ENCODE measurements around the gene LIN52.

LIN52 gene

GRCh38 chr14:74219277-74220205, 134.8 kb downstream of the LIN52 start:
- Histone ChIP-seq H3K9me3 (ENCODE audit: insufficient read depth, low read length, severe bottlenecking) (no peaks in the 10 kb centered on the region), H3K4me1 (ENCODE audit: insufficient read depth, low read length) (0 out of 2 replicates have a peak, but pooled peaks cover 5% of the 10 kb centered on the region), H3K79me2 (ENCODE audit: insufficient read depth, low read length) (no peaks in the 10 kb centered on the region), H2AFZ (ENCODE audit: low read depth, low read length) (no peak overlapping the region), H3K9ac (ENCODE audit: low read depth, low read length) (no peak overlapping the region), H3K4me3 (ENCODE audit: low read depth in 1 of 2, low read length in 2 of 2) (no peak overlapping the region), H3K27me3 (ENCODE audit: insufficient read depth, low read length, poor library complexity) (peaks cover 11% of the 10 kb centered on the region), H3K4me2 (ENCODE audit: insufficient read depth, low read length) (no peak overlapping the region), H3K36me3 (ENCODE audit: insufficient read depth, low read length) (no peaks in the 10 kb centered on the region), H3K27ac (ENCODE audit: low read length) (no peak overlapping the region), H4K20me1 (ENCODE audit: insufficient read depth, low read length) (0 out of 2 replicates have a peak, but pooled peaks cover 5% of the 10 kb centered on the region)
- ATAC-seq (ENCODE audit: insufficient read depth, low read depth) (no peak), DNase-seq (no peak)
- TF ChIP-seq EZH2 (IDR thresholded peaks at IDR 0.05; ENCODE audit: borderline replicate concordance, low read depth, low read length, severe bottlenecking) (no peak), CTCF (IDR thresholded peaks at IDR 0.05; ENCODE audit: borderline replicate concordance, extremely low read depth, low read length, poor library complexity, severe bottlenecking) (no peak)

- TF ChIP-seq CTCF (IDR thresholded peaks at IDR 0.05; ENCODE audit: borderline replicate concordance, extremely low read depth, low read length, poor library complexity, severe bottlenecking) (no peak), EZH2 (IDR thresholded peaks at IDR 0.05; ENCODE audit: borderline replicate concordance, low read depth, low read length, severe bottlenecking) (no peak)
- Histone ChIP-seq H3K9me3 (ENCODE audit: insufficient read depth, low read length, severe bottlenecking) (no peaks in the 10 kb centered on the region), H3K79me2 (ENCODE audit: insufficient read depth, low read length) (no peaks in the 10 kb centered on the region), H3K9ac (ENCODE audit: low read depth, low read length) (no peak overlapping the region), H4K20me1 (ENCODE audit: insufficient read depth, low read length) (0 out of 2 replicates have a peak, but pooled peaks cover 5% of the 10 kb centered on the region), H3K4me2 (ENCODE audit: insufficient read depth, low read length) (no peak overlapping the region), H3K27ac (ENCODE audit: low read length) (no peak overlapping the region), H3K36me3 (ENCODE audit: insufficient read depth, low read length) (no peaks in the 10 kb centered on the region), H2AFZ (ENCODE audit: low read depth, low read length) (no peak overlapping the region), H3K27me3 (ENCODE audit: insufficient read depth, low read length, poor library complexity) (peaks cover 11% of the 10 kb centered on the region), H3K4me3 (ENCODE audit: low read depth in 1 of 2, low read length in 2 of 2) (no peak overlapping the region), H3K4me1 (ENCODE audit: insufficient read depth, low read length) (0 out of 2 replicates have a peak, but pooled peaks cover 5% of the 10 kb centered on the region)
- DNase-seq (no peak), ATAC-seq (ENCODE audit: insufficient read depth, low read depth) (no peak)
Observed at GRCh38 chr14:74220991-74221390, 136.2 kb downstream of the LIN52 start.

GRCh38 chr14:74221741-74222140, 137.0 kb downstream of the LIN52 start:
- Histone ChIP-seq H3K9me3 (ENCODE audit: insufficient read depth, low read length, severe bottlenecking) (no peaks in the 10 kb centered on the region), H3K9ac (ENCODE audit: low read depth, low read length) (no peak overlapping the region), H3K4me2 (ENCODE audit: insufficient read depth, low read length) (no peak overlapping the region), H3K4me3 (ENCODE audit: low read depth in 1 of 2, low read length in 2 of 2) (no peak overlapping the region), H4K20me1 (ENCODE audit: insufficient read depth, low read length) (0 out of 2 replicates have a peak, but pooled peaks cover 5% of the 10 kb centered on the region), H3K79me2 (ENCODE audit: insufficient read depth, low read length) (no peaks in the 10 kb centered on the region), H3K27ac (ENCODE audit: low read length) (no peak overlapping the region), H3K36me3 (ENCODE audit: insufficient read depth, low read length) (no peaks in the 10 kb centered on the region), H2AFZ (ENCODE audit: low read depth, low read length) (no peak overlapping the region), H3K4me1 (ENCODE audit: insufficient read depth, low read length) (0 out of 2 replicates have a peak, but pooled peaks cover 5% of the 10 kb centered on the region), H3K27me3 (ENCODE audit: insufficient read depth, low read length, poor library complexity) (peaks cover 11% of the 10 kb centered on the region)
- DNase-seq (no peak), ATAC-seq (ENCODE audit: insufficient read depth, low read depth) (no peak)
- TF ChIP-seq EZH2 (IDR thresholded peaks at IDR 0.05; ENCODE audit: borderline replicate concordance, low read depth, low read length, severe bottlenecking) (no peak), CTCF (IDR thresholded peaks at IDR 0.05; ENCODE audit: borderline replicate concordance, extremely low read depth, low read length, poor library complexity, severe bottlenecking) (no peak)

Measured in DND-41 (cell line).